Neural cell (in vitro differentiated cells): Measurements from ENCODE around the gene CTNNBL1. TPM values are rescaled to one million over a fixed set of nuclear protein-coding genes. Genes with fewer than 3 reads are reported as not detected.

Experiments
- H2AFZ ChIP-seq: fragments of 200-600, 300-800 bp; sonication (generic), shearing (Covaris generic); 2 replicates; pipeline ENCODE4 v1.6.0; 2014; ENCODE audit warnings: low read depth, mild to moderate bottlenecking, antibody characterized with exemption, low read length, moderate library complexity
- H3F3A ChIP-seq: fragments of 200-600 bp; shearing (Covaris generic); 2 replicates; pipeline ENCODE4 v1.6.1; 2016; ENCODE audit warnings: mild to moderate bottlenecking, moderate library complexity, mixed read lengths, antibody characterized with exemption, low read length; ENCODE audit not compliant: insufficient read depth, poor library complexity, severe bottlenecking
- H3K27ac ChIP-seq: fragments of 200-600, 300-800 bp; sonication (generic), shearing (Covaris generic); 2 replicates; pipeline ENCODE4 v1.5.1; 2014; ENCODE audit warnings: mild to moderate bottlenecking, low read length, moderate library complexity
- H3K27me3 ChIP-seq: fragments of 300-800, 200-600 bp; sonication (generic), shearing (Covaris generic); 2 replicates; pipeline ENCODE4 v1.6.0; 2014; ENCODE audit warnings: mild to moderate bottlenecking, low read depth, low read length, moderate library complexity; ENCODE audit not compliant: insufficient read depth
- H3K36me3 ChIP-seq: fragments of 300-800, 200-600 bp; sonication (generic), shearing (Covaris generic); 2 replicates; pipeline ENCODE4 v1.5.1; 2014; ENCODE audit warnings: mild to moderate bottlenecking, antibody characterized with exemption, low read length, moderate library complexity; ENCODE audit not compliant: insufficient read depth
- H3K4me2 ChIP-seq: fragments of 300-800, 200-600 bp; sonication (generic), shearing (Covaris generic); 2 replicates; pipeline ENCODE4 v1.6.0; 2014; ENCODE audit warnings: mild to moderate bottlenecking, low read length
- H3K4me3 ChIP-seq: fragments of 300-800, 200-600 bp; sonication (generic), shearing (Covaris generic); 2 replicates; pipeline ENCODE4 v1.5.1; 2014; ENCODE audit warnings: mild to moderate bottlenecking, low read length, moderate library complexity
- H3K79me2 ChIP-seq: fragments of 200-600 bp; shearing (Covaris generic); replicated peaks from 2 replicates; pipeline ENCODE4 v1.6.0; 2014; ENCODE audit warnings: mild to moderate bottlenecking, low read length, moderate library complexity; ENCODE audit not compliant: insufficient read depth
- H3K9ac ChIP-seq: fragments of 300-800, 200-600 bp; sonication (generic), shearing (Covaris generic); 2 replicates; pipeline ENCODE4 v1.6.1; 2016; ENCODE audit warnings: mild to moderate bottlenecking, low read length, mixed read lengths
- H3K9me2 ChIP-seq: fragments of 200-600 bp; shearing (Covaris generic); 2 replicates; pipeline ENCODE4 v1.6.1; 2016; ENCODE audit warnings: mild to moderate bottlenecking, low read length, mixed read lengths; ENCODE audit not compliant: insufficient read depth
- H3K9me3 ChIP-seq: fragments of 200-600, 300-800 bp; sonication (generic), shearing (Covaris generic); 2 replicates; pipeline ENCODE4 v1.6.1; 2016; ENCODE audit warnings: mild to moderate bottlenecking, mixed run types, low read length, moderate library complexity, mixed read lengths
- H4K20me1 ChIP-seq: fragments of 200-600 bp; shearing (Covaris generic); 2 replicates; pipeline ENCODE4 v1.6.1; 2016; ENCODE audit warnings: mild to moderate bottlenecking, mixed run types; ENCODE audit not compliant: insufficient read depth
- CTCF ChIP-seq: fragments of 450-650 bp; IDR thresholded peaks from 2 replicates; pipeline ENCODE4 v1.5.1; 2014; ENCODE audit warnings: antibody characterized with exemption, mild to moderate bottlenecking, moderate library complexity; ENCODE audit not compliant: poor library complexity, severe bottlenecking
- EP300 ChIP-seq: fragments of 450-650 bp; conservative IDR thresholded peaks from 2 replicates; pipeline ENCODE4 v1.6.1; 2014; ENCODE audit warnings: antibody characterized with exemption, mild to moderate bottlenecking, moderate library complexity; ENCODE audit not compliant: poor library complexity, severe bottlenecking
- EZH2 ChIP-seq: fragments of 200-600, 300-800 bp; shearing (Covaris generic), sonication (generic); IDR thresholded peaks from 2 replicates; pipeline ENCODE4 v1.6.1; 2014; ENCODE audit warnings: antibody characterized with exemption, low read length, borderline replicate concordance, mild to moderate bottlenecking; ENCODE audit not compliant: insufficient read depth, poor library complexity, severe bottlenecking
- MXI1 ChIP-seq: fragments of 450-650 bp; conservative IDR thresholded peaks from 2 replicates; pipeline ENCODE4 v1.6.1; 2014; ENCODE audit warnings: antibody characterized with exemption, mild to moderate bottlenecking; ENCODE audit not compliant: poor library complexity, severe bottlenecking
- POLR2AphosphoS5 ChIP-seq: IDR thresholded peaks from 2 replicates; pipeline ENCODE4 v1.6.1; 2012
- RAD21 ChIP-seq: fragments of 450-650 bp; conservative IDR thresholded peaks from 2 replicates; pipeline ENCODE4 v1.6.1; 2014; ENCODE audit warnings: antibody characterized with exemption, mild to moderate bottlenecking, moderate library complexity
- REST ChIP-seq: IDR thresholded peaks from 2 replicates; pipeline ENCODE4 v1.6.1; 2012; ENCODE audit warnings: borderline replicate concordance
- SMC3 ChIP-seq: fragments of 450-650 bp; conservative IDR thresholded peaks from 2 replicates; pipeline ENCODE4 v1.6.1; 2014; ENCODE audit warnings: antibody characterized with exemption, mild to moderate bottlenecking, moderate library complexity; ENCODE audit not compliant: poor library complexity
- TAF1 ChIP-seq: IDR thresholded peaks from 2 replicates; pipeline ENCODE4 v1.6.1; 2012; ENCODE audit warnings: low read depth
- polyA plus RNA-seq: library from polyadenylated mRNA; depleted of rRNA; stranded (reverse); fragments of >200 nt; gene quantifications from 2 replicates; pipeline ENCODE4 v1.2.3, GENCODE V29; 2014

The CTNNBL1 gene
- polyA plus RNA-seq, 1 donor from 2014 or later = 32.6 TPM

GRCh38 chr20:37808233-37809070 is 114.6 kb downstream of the CTNNBL1 start:
- TF ChIP-seq MXI1 (no peak), EP300 (no peak), REST (no peak), RAD21 (no peak), EZH2 (no peak), TAF1 (no peak), SMC3 (no peak), POLR2AphosphoS5 (no peak), CTCF (no peak)
- H2AFZ ChIP-seq = no peak overlapping the region
- no peak overlapping the region for H3K4me3 ChIP-seq
- H3F3A ChIP-seq = no peaks in the 10 kb centered on the region
- no peaks in the 10 kb centered on the region for H3K36me3 ChIP-seq
- H3K9me2 ChIP-seq = no peaks in the 10 kb centered on the region
- no peaks in the 10 kb centered on the region for H4K20me1 ChIP-seq
- H3K9ac ChIP-seq = no peak overlapping the region
- H3K4me2 ChIP-seq = no peak overlapping the region
- H3K27me3 ChIP-seq = no peaks in the 10 kb centered on the region
- H3K27ac ChIP-seq = no peak overlapping the region
- no peaks in the 10 kb centered on the region for H3K79me2 ChIP-seq
- H3K9me3 ChIP-seq = no peaks in the 10 kb centered on the region

GRCh38 chr20:37810027-37810426 is 116.2 kb downstream of the CTNNBL1 start:
- Histone ChIP-seq H4K20me1 (no peaks in the 10 kb centered on the region), H3K4me3 (no peak overlapping the region), H3F3A (no peaks in the 10 kb centered on the region), H3K4me2 (no peak overlapping the region), H3K27me3 (no peaks in the 10 kb centered on the region), H3K36me3 (no peaks in the 10 kb centered on the region), H3K9ac (no peak overlapping the region), H3K79me2 (no peaks in the 10 kb centered on the region), H2AFZ (no peak overlapping the region), H3K27ac (no peak overlapping the region), H3K9me2 (no peaks in the 10 kb centered on the region), H3K9me3 (no peaks in the 10 kb centered on the region)
- TF ChIP-seq EP300 = no peak
- TF ChIP-seq MXI1 = no peak
- TF ChIP-seq RAD21 = no peak
- no peak for TF ChIP-seq REST
- no peak for TF ChIP-seq TAF1
- no peak for TF ChIP-seq CTCF
- no peak for TF ChIP-seq SMC3
- TF ChIP-seq POLR2AphosphoS5 = no peak
- no peak for TF ChIP-seq EZH2
